NOMO-1 treated with dmso at 0.1 percent for 144 hours (cell line): ENCODE data around the gene LYPD3.
"Not testable (repeated sequence)": the region's sequence is repeated elsewhere in the genome, so short reads cannot be mapped to it uniquely, and the experiment has no call there.

Experiments
- DNase-seq: peaks from one replicate; lab custom pipeline; 2025; ENCODE audit not compliant: unreplicated experiment; lab: John Stamatoyannopoulos, UW

LYPD3 gene

GRCh38 chr19:43437284-43437683 is 28.1 kb downstream of the LYPD3 start:
- DNase-seq = not testable (repeated sequence)

- DNase-seq = no peak
Measured at GRCh38 chr19:43435775-43436174, 29.6 kb downstream of the LYPD3 start.

- DNase-seq = no peak
Measured at GRCh38 chr19:43433689-43434088, 31.7 kb downstream of the LYPD3 start.

GRCh38 chr19:43433358-43433673 is 32.1 kb downstream of the LYPD3 start:
- no peak for DNase-seq

GRCh38 chr19:43430976-43431375 is 34.4 kb downstream of the LYPD3 start:
- no peak for DNase-seq

GRCh38 chr19:43430142-43430710 is 35.2 kb downstream of the LYPD3 start:
- DNase-seq = no peak

- no peak for DNase-seq
Measured at GRCh38 chr19:43429395-43429794, 36.0 kb downstream of the LYPD3 start.

- DNase-seq = no peak
Measured at GRCh38 chr19:43425567-43426392, 39.6 kb downstream of the LYPD3 start.

GRCh38 chr19:43423779-43424178 is 41.6 kb downstream of the LYPD3 start:
- no peak for DNase-seq

- no peak for DNase-seq
Measured at GRCh38 chr19:43422689-43423066, 42.7 kb downstream of the LYPD3 start.

- no peak for DNase-seq
Measured at GRCh38 chr19:43422000-43422688, 43.3 kb downstream of the LYPD3 start.

GRCh38 chr19:43420954-43421353 is 44.5 kb downstream of the LYPD3 start:
- no peak for DNase-seq

- DNase-seq = peak; percentile 65
Measured at GRCh38 chr19:43416951-43417623, 48.3 kb downstream of the LYPD3 start.

GRCh38 chr19:43414554-43414953 is 50.9 kb downstream of the LYPD3 start, which contains the start of gene TEX101:
TEX101 (plus strand) TSS chr19:43414890; CDS start chr19:43415920, 1,030 bp downstream.
- DNase-seq = no peak

GRCh38 chr19:43412441-43412840 is 53.0 kb downstream of the LYPD3 start:
- DNase-seq = no peak
